B cell (primary cell): Measurements from ENCODE around the gene HEXD. TPM values are rescaled to one million over a fixed set of nuclear protein-coding genes. Genes with fewer than 3 reads are reported as not detected.

ENCODE experiments used
- ATAC-seq: fragments of 200-7000 bp; cut with Tn5 transposase; one replicate; pipeline ENCODE4 v1.10.0; 2021; ENCODE audit warnings: low read depth, mild to moderate bottlenecking, moderate number of reproducible peaks, moderate library complexity
- CTCF ChIA-PET: fragments of 350-600 bp; sonication (Branson Sonifier 250); formaldehyde crosslinking; loops from one replicate; lab custom pipeline; 2021; ENCODE audit warnings: antibody characterized with exemption, inconsistent platforms; lab: Charles Lee
- POLR2A ChIA-PET: fragments of 350-600 bp; sonication (Branson Sonifier 250); formaldehyde crosslinking; loops from one replicate; lab custom pipeline; 2021; ENCODE audit warnings: antibody characterized with exemption; lab: Charles Lee
- DNase-seq: peaks from one replicate; pipeline ENCODE4 v3.0.0; 2013
- H2AFZ ChIP-seq: 2 replicates; pipeline ENCODE4 v1.6.1; 2012; ENCODE audit warnings: mild to moderate bottlenecking, low read depth, low read length; ENCODE audit not compliant: insufficient read depth, poor library complexity, severe bottlenecking
- H3K27ac ChIP-seq, 2 donors: 1 replicate in 1 of 2; 2 replicates in 1 of 2; pipeline ENCODE4 v1.5.1; 2012 to 2013; ENCODE audit warnings: low read length in 2 of 2, mild to moderate bottlenecking in 2 of 2, moderate library complexity in 1 of 2
- H3K27me3 ChIP-seq, 4 experiments: fragments of 200-600 bp in 1 of 4; sonication (generic) in 1 of 4; replicated peaks in 1 of 4; 1 replicate in 2 of 4; 2 replicates in 2 of 4; pipeline versions ENCODE4 v1.6.1 to v1.7.0; 2013 to 2016; ENCODE audit warnings: low read length in 3 of 4, mild to moderate bottlenecking in 2 of 4, mixed read lengths in 1 of 4, moderate library complexity in 1 of 4; ENCODE audit not compliant: insufficient read depth in 4 of 4, control insufficient read depth in 3 of 4; ENCODE audit errors: control extremely low read depth in 1 of 4
- H3K36me3 ChIP-seq, 2 experiments: replicated peaks in 1 of 2; 1 replicate in 1 of 2; 2 replicates in 1 of 2; pipeline versions ENCODE4 v1.6.1 to v1.7.1; 2013; ENCODE audit warnings: low read length in 1 of 2; ENCODE audit not compliant: insufficient read depth in 2 of 2, control insufficient read depth in 1 of 2; ENCODE audit errors: control extremely low read depth in 1 of 2, extremely low read depth in 1 of 2
- H3K4me1 ChIP-seq, 2 donors: fragments of 200-600 bp in 1 of 2; sonication (generic) in 1 of 2; 1 replicate in 1 of 2; 2 replicates in 1 of 2; pipeline versions ENCODE4 v1.5.1 to v1.6.1; 2013 to 2017; ENCODE audit warnings: low read length in 2 of 2; ENCODE audit not compliant: control insufficient read depth in 2 of 2, insufficient read depth in 2 of 2
- H3K4me2 ChIP-seq: replicated peaks from 2 replicates; pipeline ENCODE3; 2012; ENCODE audit warnings: mild to moderate bottlenecking, low read depth, low read length; ENCODE audit not compliant: poor library complexity, severe bottlenecking
- H3K4me3 ChIP-seq, 5 experiments: fragments of 200-600 bp in 1 of 5; sonication (generic) in 1 of 5; 1 replicate in 3 of 5; 2 replicates in 2 of 5; pipeline versions ENCODE4 v1.5.1 to v1.7.0; 2011 to 2016; ENCODE audit warnings: low read length in 4 of 5, mild to moderate bottlenecking in 4 of 5, low read depth in 2 of 5, control low read depth in 1 of 5, moderate library complexity in 1 of 5; ENCODE audit not compliant: insufficient read depth in 1 of 5; ENCODE audit errors: control extremely low read depth in 1 of 5, extremely low read depth in 1 of 5
- H3K79me2 ChIP-seq: fragments of 200-600 bp; sonication (generic); one replicate; pipeline ENCODE4 v1.6.0; 2016; ENCODE audit warnings: low read length; ENCODE audit not compliant: control insufficient read depth, insufficient read depth
- H3K9ac ChIP-seq: fragments of 200-600 bp; sonication (generic); 2 replicates; pipeline ENCODE4 v1.6.1; 2017; ENCODE audit warnings: mild to moderate bottlenecking, low read length, moderate library complexity
- H3K9me3 ChIP-seq, 3 donors: one replicate each; pipeline versions ENCODE4 v1.6.1 to v1.7.1; 2013; ENCODE audit warnings: low read length in 2 of 3; ENCODE audit not compliant: control insufficient read depth in 2 of 3, insufficient read depth in 1 of 3; ENCODE audit errors: control extremely low read depth in 1 of 3
- H4K20me1 ChIP-seq: 2 replicates; pipeline ENCODE4 v1.6.0; 2012; ENCODE audit warnings: mild to moderate bottlenecking, low read length; ENCODE audit not compliant: insufficient read depth, control insufficient read depth, poor library complexity, severe bottlenecking
- H3K27ac Mint-ChIP-seq: one replicate; pipeline ENCODE4 v1.8.0; 2021; ENCODE audit warnings: mixed read lengths
- H3K27me3 Mint-ChIP-seq: one replicate; pipeline ENCODE4 v1.8.0; 2021; ENCODE audit warnings: mixed read lengths
- H3K4me1 Mint-ChIP-seq: one replicate; pipeline ENCODE4 v1.8.0; 2021; ENCODE audit warnings: mixed read lengths
- H3K4me3 Mint-ChIP-seq: one replicate; pipeline ENCODE4 v1.8.0; 2021; ENCODE audit warnings: mixed read lengths
- H3K9me3 Mint-ChIP-seq: one replicate; pipeline ENCODE4 v1.8.0; 2022; ENCODE audit warnings: mixed read lengths; ENCODE audit not compliant: insufficient read depth
- CTCF ChIP-seq: fragments of 200-600 bp; IDR thresholded peaks from one replicate; pipeline ENCODE4 v1.8.0; 2022; ENCODE audit warnings: antibody characterized with exemption, mild to moderate bottlenecking
- EZH2 ChIP-seq: IDR thresholded peaks from 2 replicates; pipeline ENCODE4 v1.6.1; 2012; ENCODE audit warnings: borderline replicate concordance, low read depth, mild to moderate bottlenecking, moderate library complexity, low read length; ENCODE audit not compliant: insufficient read depth, poor library complexity, severe bottlenecking
- WGBS: methylation state at CpG from one replicate; pipeline ENCODE4 v1.1.5; 2013; ENCODE audit warnings: missing lambda C conversion rate; ENCODE audit not compliant: insufficient coverage; 5-methylcytosine and 5-hydroxymethylcytosine counted together
- intact Hi-C: fragments of 100-400 bp; cut with micrococcal nuclease; formaldehyde crosslinking; loops from one replicate; pipeline ENCODE4 v1.10.0; 2022
- polyA plus RNA-seq: library from polyadenylated mRNA; depleted of rRNA; stranded (reverse); fragments of >200 nt; gene quantifications from 2 replicates; pipeline ENCODE4 v1.2.3, GENCODE V29; 2012
- total RNA-seq, 2 donors: library from RNA; stranded (reverse); fragments of 120-200 nt in 1 of 2; gene quantifications; 1 replicate in 1 of 2; 2 replicates in 1 of 2; pipeline versions ENCODE4 v1.2.3 to v1.2.4, GENCODE V29; 2013 to 2022

Gene HEXD
- total and polyA plus RNA-seq, 2 donors (not counting 1 experiment from before 2014, with no cell fraction given), result 128 to 317 TPM

- ATAC-seq (no peak), DNase-seq (no peak)
- Histone ChIP-seq H3K36me3 (peaks cover 0 to 18% of the 10 kb centered on the region in 2 experiments), H3K9me3 (no peaks in the 10 kb centered on the region), H3K4me2 (no peak overlapping the region), H4K20me1 (peaks cover 57% of the 10 kb centered on the region), H3K9ac (no peak overlapping the region), H3K4me1 (peaks cover 18 to 27% of the 10 kb centered on the region in 2 donors), H3K27me3 (no peaks in the 10 kb centered on the region), H3K27ac (no peak overlapping the region), H2AFZ (no peak overlapping the region), H3K79me2 (peaks cover 53% of the 10 kb centered on the region), H3K4me3 (no peak overlapping the region)
- Mint-ChIP-seq H3K9me3 (no peaks in the 10 kb centered on the region), H3K27me3 (no peaks in the 10 kb centered on the region), H3K27ac (no peak overlapping the region), H3K4me1 (peaks cover 26% of the 10 kb centered on the region), H3K4me3 (no peak overlapping the region)
- POLR2A ChIA-PET, result interaction anchor here (1.1 kb wide), 1 partner anchor 184 kb away, joined by 3 read pairs; no protein-coding TSS in a partner anchor
- intact Hi-C loops, result loop anchor here (2.0 to 10.0 kb wide), 4 partner anchors 63 to 211 kb away; no protein-coding TSS in a partner anchor
- TF ChIP-seq EZH2 (no peak), CTCF (no peak)
- CTCF ChIA-PET, result no interaction called here
- WGBS, result 95% methylated on average over 6 of the region's 9 CpGs
Measured at GRCh38 chr17:82415786-82416185, 2.4 kb upstream of the HEXD start.

GRCh38 chr17:82416264-82416663, 1.9 kb upstream of the HEXD start:
- Histone ChIP-seq H3K4me3 (no peak overlapping the region), H4K20me1 (peaks cover 56% of the 10 kb centered on the region), H3K36me3 (peaks cover 0 to 22% of the 10 kb centered on the region in 2 experiments), H3K79me2 (peaks cover 58% of the 10 kb centered on the region), H3K27ac (no peak overlapping the region), H3K9me3 (no peaks in the 10 kb centered on the region), H3K4me2 (no peak overlapping the region), H2AFZ (no peak overlapping the region), H3K4me1 (peaks cover 18 to 27% of the 10 kb centered on the region in 2 donors), H3K9ac (no peak overlapping the region), H3K27me3 (no peaks in the 10 kb centered on the region)
- Mint-ChIP-seq H3K27me3 (no peaks in the 10 kb centered on the region), H3K27ac (no peak overlapping the region), H3K4me1 (peaks cover 26% of the 10 kb centered on the region), H3K9me3 (no peaks in the 10 kb centered on the region), H3K4me3 (no peak overlapping the region)
- intact Hi-C loops, result loop anchor here (5.0 to 10.0 kb wide), 3 partner anchors 121 to 211 kb away; no protein-coding TSS in a partner anchor
- ChIA-PET CTCF (no interaction called here), POLR2A (interaction anchor here (1.1 to 1.7 kb wide), 2 partner anchors 34 to 185 kb away, joined by 3 to 5 read pairs; no protein-coding TSS in a partner anchor)
- ATAC-seq (no peak), DNase-seq (no peak)
- TF ChIP-seq EZH2, result no peak
- no peak for TF ChIP-seq CTCF
- WGBS, result no CpG with 5 or more reads among the region's 4 CpGs
